HEK293T (cell line): ENCODE data around the gene PRKAG2.

Source experiments
- CTCF ChIA-PET: fragments of 350-600 bp; formaldehyde crosslinking; extraction: SDS; loops from one replicate; lab custom pipeline; 2021; ENCODE audit warnings: antibody characterized with exemption, inconsistent platforms; lab: Yijun Ruan, JAX
- POLR2A ChIA-PET: fragments of 350-600 bp; formaldehyde crosslinking; extraction: SDS; loops from one replicate; lab custom pipeline; 2020; ENCODE audit warnings: antibody characterized with exemption, inconsistent platforms; lab: Yijun Ruan, JAX
- DNase-seq: peaks from one replicate; pipeline ENCODE4 v3.0.0; 2012; ENCODE audit warnings: mixed read lengths; ENCODE audit errors: extremely low spot score
- ARNT ChIP-seq: fragments of 450-650 bp; IDR thresholded peaks from 2 replicates; pipeline ENCODE4 v1.6.1; 2017; ENCODE audit warnings: mild to moderate bottlenecking
- BHLHE40 ChIP-seq: fragments of 450-650 bp; IDR thresholded peaks from 2 replicates; pipeline ENCODE4 v1.6.1; 2016; ENCODE audit warnings: mild to moderate bottlenecking, moderate library complexity, borderline replicate concordance
- CTBP1 ChIP-seq: fragments of 450-650 bp; IDR thresholded peaks from 2 replicates; pipeline ENCODE4 v1.6.1; 2016; ENCODE audit warnings: borderline replicate concordance
- ELF4 ChIP-seq: fragments of 450-650 bp; IDR thresholded peaks from 2 replicates; pipeline ENCODE4 v1.6.1; 2017; ENCODE audit warnings: antibody characterized with exemption
- FOXA1 ChIP-seq: fragments of 450-650 bp; IDR thresholded peaks from 2 replicates; pipeline ENCODE4 v1.6.1; 2016; ENCODE audit warnings: mild to moderate bottlenecking
- FOXK2 ChIP-seq: fragments of 450-650 bp; IDR thresholded peaks from 2 replicates; pipeline ENCODE4 v1.6.1; 2016; ENCODE audit warnings: mild to moderate bottlenecking
- FOXM1 ChIP-seq: fragments of 450-650 bp; IDR thresholded peaks from 2 replicates; pipeline ENCODE4 v1.6.1; 2017; ENCODE audit warnings: mild to moderate bottlenecking, borderline replicate concordance
- HDGF ChIP-seq: fragments of 450-650 bp; IDR thresholded peaks from 2 replicates; pipeline ENCODE4 v1.6.1; 2017; ENCODE audit warnings: antibody characterized with exemption, borderline replicate concordance
- L3MBTL2 ChIP-seq: fragments of 450-650 bp; conservative IDR thresholded peaks from 2 replicates; pipeline ENCODE4 v1.6.1; 2016; ENCODE audit warnings: mild to moderate bottlenecking
- LEF1 ChIP-seq: fragments of 450-650 bp; IDR thresholded peaks from 2 replicates; pipeline ENCODE4 v1.6.1; 2017; ENCODE audit warnings: mild to moderate bottlenecking, borderline replicate concordance
- NFRKB ChIP-seq: fragments of 450-650 bp; IDR thresholded peaks from 2 replicates; pipeline ENCODE4 v1.6.1; 2016; ENCODE audit warnings: mild to moderate bottlenecking, moderate library complexity
- PKNOX1 ChIP-seq: fragments of 450-650 bp; IDR thresholded peaks from 2 replicates; pipeline ENCODE4 v1.6.1; 2016
- SP1 ChIP-seq: fragments of 450-650 bp; IDR thresholded peaks from 2 replicates; pipeline ENCODE4 v1.6.1; 2017
- SUZ12 ChIP-seq: fragments of 450-650 bp; IDR thresholded peaks from 2 replicates; pipeline ENCODE4 v1.6.1; 2016; ENCODE audit warnings: mild to moderate bottlenecking
- TARDBP ChIP-seq: fragments of 450-650 bp; IDR thresholded peaks from 2 replicates; pipeline ENCODE4 v1.6.1; 2016
- ZNF384 ChIP-seq: fragments of 450-650 bp; IDR thresholded peaks from 2 replicates; pipeline ENCODE4 v1.6.1; 2016

Gene PRKAG2

GRCh38 chr7:151740081-151740851, 136.6 kb downstream of the PRKAG2 start:
- ChIA-PET CTCF (no interaction called here), POLR2A (no interaction called here)
- no peak for DNase-seq
- TF ChIP-seq SP1 (no peak), CTBP1 (no peak), PKNOX1 (no peak), BHLHE40 (no peak), ARNT (no peak), ELF4 (no peak), TARDBP (no peak), FOXA1 (no peak), HDGF (no peak), SUZ12 (no peak), L3MBTL2 (no peak), LEF1 (no peak), NFRKB (no peak)

- no peak for DNase-seq
- CTCF ChIA-PET = no interaction called here
- POLR2A ChIA-PET = no interaction called here
- no peak for TF ChIP-seq TARDBP
- TF ChIP-seq HDGF = no peak
- TF ChIP-seq ARNT = no peak
- TF ChIP-seq CTBP1 = no peak
- no peak for TF ChIP-seq FOXA1
- TF ChIP-seq LEF1 = no peak
- TF ChIP-seq L3MBTL2 = no peak
- no peak for TF ChIP-seq BHLHE40
- TF ChIP-seq NFRKB = no peak
- TF ChIP-seq ELF4 = no peak
- no peak for TF ChIP-seq SP1
- TF ChIP-seq SUZ12 = no peak
- no peak for TF ChIP-seq PKNOX1
- TF ChIP-seq ZNF384 = no peak
- TF ChIP-seq FOXM1 = no peak
- no peak for TF ChIP-seq FOXK2
These were observed 138.0 kb downstream of the PRKAG2 start for GRCh38 chr7:151738925-151739324.

- peak; percentile 89 for DNase-seq
- CTCF ChIA-PET = interaction anchor here (0.7 to 3.3 kb wide), 8 partner anchors 9 to 116 kb away, joined by 3 to 12 read pairs (median 4); no protein-coding TSS in a partner anchor
- POLR2A ChIA-PET = interaction anchor here (1.5 kb wide), 1 partner anchor 277 kb away, joined by 3 read pairs; no protein-coding TSS in a partner anchor
- TF ChIP-seq PKNOX1 (peak; percentile 93), FOXK2 (no peak)
These were observed 140.5 kb downstream of the PRKAG2 start for GRCh38 chr7:151736403-151736909.

GRCh38 chr7:151735851-151736402, 141.0 kb downstream of the PRKAG2 start:
- DNase-seq = peak; percentile 67
- TF ChIP-seq BHLHE40 = no peak
- no peak for TF ChIP-seq FOXK2
- peak; percentile 54; the same call in 1 of the 2 replicates for TF ChIP-seq ZNF384
- no peak for TF ChIP-seq NFRKB
- TF ChIP-seq L3MBTL2 = no peak
- TF ChIP-seq SP1 = no peak
- TF ChIP-seq SUZ12 = no peak
- ChIA-PET POLR2A (interaction anchor here (1.0 to 1.5 kb wide), 2 partner anchors 18 to 276 kb away, joined by 3 read pairs; no protein-coding TSS in a partner anchor), CTCF (interaction anchor here (1.0 to 3.3 kb wide), 7 partner anchors 9 to 105 kb away, joined by 3 to 12 read pairs (median 5); no protein-coding TSS in a partner anchor)

- ChIA-PET POLR2A (interaction anchor here (1.0 to 1.5 kb wide), 2 partner anchors 17 to 275 kb away, joined by 3 read pairs; no protein-coding TSS in a partner anchor), CTCF (interaction anchor here (0.8 to 3.3 kb wide), 4 partner anchors 10 to 104 kb away, joined by 4 to 12 read pairs (median 5); no protein-coding TSS in a partner anchor)
- no peak for TF ChIP-seq FOXK2
- TF ChIP-seq BHLHE40 = no peak
- TF ChIP-seq SUZ12 = no peak
- TF ChIP-seq NFRKB = no peak
- no peak for TF ChIP-seq PKNOX1
- TF ChIP-seq CTBP1 = no peak
- TF ChIP-seq HDGF = no peak
- no peak for TF ChIP-seq ZNF384
- no peak for TF ChIP-seq FOXA1
- TF ChIP-seq TARDBP = no peak
- TF ChIP-seq ELF4 = no peak
- no peak for TF ChIP-seq LEF1
- TF ChIP-seq ARNT = no peak
- no peak for TF ChIP-seq SP1
- no peak for TF ChIP-seq FOXM1
- no peak for TF ChIP-seq L3MBTL2
- no peak for DNase-seq
These were observed 141.6 kb downstream of the PRKAG2 start for GRCh38 chr7:151735186-151735850.
